Measurements from ENCODE around the gene MCM3AP. TPM values are rescaled to one million over a fixed set of nuclear protein-coding genes. Genes with fewer than 3 reads are reported as not detected.
"Not testable (repeated sequence)": the region's sequence is repeated elsewhere in the genome, so short reads cannot be mapped to it uniquely, and the experiment has no call there.

MCM3AP gene
- total and polyA plus RNA-seq, 2 experiments from 2014 or later, result 30.9 to 56.1 TPM

- 0 out of 2 replicates have a peak, but pooled peaks cover 8% of the 10 kb centered on the region for H3F3A ChIP-seq (ENCODE audit: insufficient read depth)
Observed at GRCh38 chr21:46202592-46203202, 82.7 kb downstream of the MCM3AP start.

GRCh38 chr21:46200877-46201803, 84.3 kb downstream of the MCM3AP start:
- H3K4me1 ChIP-seq (ENCODE audit: insufficient read depth); in situ Hi-C loops (cut with MboI); H3K9ac ChIP-seq; H3K27ac ChIP-seq; H3K9me2 ChIP-seq (ENCODE audit: insufficient read depth); H3K9me3 ChIP-seq (ENCODE audit: low read depth); H3K4me3 ChIP-seq; H2AFZ ChIP-seq; H3K27me3 ChIP-seq (replicated peaks; ENCODE audit: insufficient read depth); H3K79me2 ChIP-seq (ENCODE audit: insufficient read depth); H3F3A ChIP-seq (ENCODE audit: insufficient read depth); H4K20me1 ChIP-seq (ENCODE audit: insufficient read depth); H3K4me2 ChIP-seq (ENCODE audit: unreplicated experiment); DNase-seq: not testable (repeated sequence)
- H3K36me3 ChIP-seq (ENCODE audit: low read depth), result peaks cover 17% of the 10 kb centered on the region; the same call in 1 of the 2 replicates
- 92 to 94% methylated on average over 2 to 5 of the region's 8 CpGs for WGBS, 2 experiments (ENCODE audit: low coverage in 1 of 2, low lambda C conversion rate in 2 of 2, missing lambda C conversion rate in 2 of 2)

More at GRCh38 chr21:46202592-46203202, 82.7 kb downstream of the MCM3AP start:
- WGBS, 2 experiments (ENCODE audit: low coverage in 1 of 2, low lambda C conversion rate in 2 of 2, missing lambda C conversion rate in 2 of 2), result 91 to 92% methylated on average over 6 of the region's 6 CpGs
- Histone ChIP-seq H3K4me2 (ENCODE audit: unreplicated experiment) (no peak overlapping the region), H3K36me3 (ENCODE audit: low read depth) (peaks cover 8% of the 10 kb centered on the region; the same call in 1 of the 2 replicates), H3K9me3 (ENCODE audit: low read depth) (no peaks in the 10 kb centered on the region), H3K4me3 (no peak overlapping the region), H3K27me3 (replicated peaks; ENCODE audit: insufficient read depth) (no peaks in the 10 kb centered on the region), H3K4me1 (ENCODE audit: insufficient read depth) (no peaks in the 10 kb centered on the region), H3K79me2 (ENCODE audit: insufficient read depth) (no peaks in the 10 kb centered on the region), H4K20me1 (ENCODE audit: insufficient read depth) (no peaks in the 10 kb centered on the region), H3K27ac (no peak overlapping the region), H3K9ac (no peak overlapping the region), H2AFZ (no peak overlapping the region), H3K9me2 (ENCODE audit: insufficient read depth) (no peaks in the 10 kb centered on the region)
- in situ Hi-C loops (cut with MboI), result no loop called here
- DNase-seq, result no peak
- no peak for TF ChIP-seq EZH2phosphoT487 (IDR thresholded peaks at IDR 0.05; ENCODE audit: insufficient read depth, low read depth)
- TF ChIP-seq EZH2 (IDR thresholded peaks at IDR 0.05; ENCODE audit: insufficient read depth, poor library complexity, severe bottlenecking), result no peak

- no peaks in the 10 kb centered on the region for H3K9me3 ChIP-seq (ENCODE audit: low read depth)
- H3K27ac ChIP-seq, result no peak overlapping the region
- H3K9ac ChIP-seq, result no peak overlapping the region
- TF ChIP-seq EZH2phosphoT487 (IDR thresholded peaks at IDR 0.05; ENCODE audit: insufficient read depth, low read depth) (no peak), EZH2 (IDR thresholded peaks at IDR 0.05; ENCODE audit: insufficient read depth, poor library complexity, severe bottlenecking) (no peak)
- WGBS, 2 experiments (ENCODE audit: low coverage in 1 of 2, low lambda C conversion rate in 2 of 2, missing lambda C conversion rate in 2 of 2), result 77% methylated on average over 13 of the region's 13 CpGs
- no peak overlapping the region for H3K4me2 ChIP-seq (ENCODE audit: unreplicated experiment)
- H3K9me2 ChIP-seq (ENCODE audit: insufficient read depth), result no peaks in the 10 kb centered on the region
- no peak overlapping the region for H3K4me3 ChIP-seq
- DNase-seq, result no peak
- H2AFZ ChIP-seq, result no peak overlapping the region
- no peaks in the 10 kb centered on the region for H3K4me1 ChIP-seq (ENCODE audit: insufficient read depth)
- H4K20me1 ChIP-seq (ENCODE audit: insufficient read depth), result no peaks in the 10 kb centered on the region
- H3K79me2 ChIP-seq (ENCODE audit: insufficient read depth), result no peaks in the 10 kb centered on the region
- in situ Hi-C loops (cut with MboI), result no loop called here
- peaks cover 17% of the 10 kb centered on the region; the same call in 1 of the 2 replicates for H3K36me3 ChIP-seq (ENCODE audit: low read depth)
- 0 out of 2 replicates have a peak, but pooled peaks cover 8% of the 10 kb centered on the region for H3F3A ChIP-seq (ENCODE audit: insufficient read depth)
- no peaks in the 10 kb centered on the region for H3K27me3 ChIP-seq (replicated peaks; ENCODE audit: insufficient read depth)
Observed at GRCh38 chr21:46199436-46200373, 85.7 kb downstream of the MCM3AP start.

- TF ChIP-seq EZH2phosphoT487 (IDR thresholded peaks at IDR 0.05; ENCODE audit: insufficient read depth, low read depth) (no peak), EZH2 (IDR thresholded peaks at IDR 0.05; ENCODE audit: insufficient read depth, poor library complexity, severe bottlenecking) (no peak)
- 87 to 88% methylated on average over 20 of the region's 20 CpGs for WGBS, 2 experiments (ENCODE audit: low coverage in 1 of 2, low lambda C conversion rate in 2 of 2, missing lambda C conversion rate in 2 of 2)
- in situ Hi-C loops (cut with MboI), result no loop called here
Observed at GRCh38 chr21:46196733-46197132, 88.7 kb downstream of the MCM3AP start.

More at GRCh38 chr21:46196733-46197132, 88.7 kb downstream of the MCM3AP start:
- H3K4me2 ChIP-seq (ENCODE audit: unreplicated experiment), result no peak overlapping the region
- 0 out of 2 replicates have a peak, but pooled peaks cover 8% of the 10 kb centered on the region for H3F3A ChIP-seq (ENCODE audit: insufficient read depth)
- no peaks in the 10 kb centered on the region for H3K4me1 ChIP-seq (ENCODE audit: insufficient read depth)
- no peak for DNase-seq
- peaks cover 17% of the 10 kb centered on the region; the same call in 1 of the 2 replicates for H3K36me3 ChIP-seq (ENCODE audit: low read depth)
- no peaks in the 10 kb centered on the region for H3K79me2 ChIP-seq (ENCODE audit: insufficient read depth)
- no peaks in the 10 kb centered on the region for H4K20me1 ChIP-seq (ENCODE audit: insufficient read depth)
- no peak overlapping the region for H3K27ac ChIP-seq
- no peaks in the 10 kb centered on the region for H3K9me2 ChIP-seq (ENCODE audit: insufficient read depth)
- no peaks in the 10 kb centered on the region for H3K9me3 ChIP-seq (ENCODE audit: low read depth)
- H3K4me3 ChIP-seq, result no peak overlapping the region
- H2AFZ ChIP-seq, result no peak overlapping the region
- H3K9ac ChIP-seq, result no peak overlapping the region
- H3K27me3 ChIP-seq (replicated peaks; ENCODE audit: insufficient read depth), result no peaks in the 10 kb centered on the region
